Measurements from ENCODE around the gene POLN.

DNA sequence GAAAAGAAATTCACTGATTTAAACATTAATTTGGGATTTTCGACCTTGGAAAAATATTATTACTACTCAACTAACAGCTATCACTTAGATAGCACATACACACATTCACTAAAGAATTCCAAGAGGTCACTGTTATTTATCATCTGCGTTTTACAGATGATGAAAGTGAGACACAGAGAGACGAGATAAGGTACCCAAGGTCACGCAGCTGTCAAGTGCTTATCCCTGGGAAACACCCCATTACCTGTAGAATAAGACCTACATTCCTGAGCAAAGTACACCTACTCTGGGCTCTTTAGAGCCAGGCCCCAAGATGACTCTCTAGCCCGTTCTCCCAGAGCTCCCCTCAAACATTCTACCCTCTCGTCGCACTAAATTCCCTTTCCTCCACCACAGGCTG lies 48.6 kb downstream of the POLN start:
- no peak for TF ChIP-seq CREB1 (CRISPR knock-in tag; IDR thresholded peaks at IDR 0.05; ENCODE audit: low read depth)
- TF ChIP-seq, protein P1, sequence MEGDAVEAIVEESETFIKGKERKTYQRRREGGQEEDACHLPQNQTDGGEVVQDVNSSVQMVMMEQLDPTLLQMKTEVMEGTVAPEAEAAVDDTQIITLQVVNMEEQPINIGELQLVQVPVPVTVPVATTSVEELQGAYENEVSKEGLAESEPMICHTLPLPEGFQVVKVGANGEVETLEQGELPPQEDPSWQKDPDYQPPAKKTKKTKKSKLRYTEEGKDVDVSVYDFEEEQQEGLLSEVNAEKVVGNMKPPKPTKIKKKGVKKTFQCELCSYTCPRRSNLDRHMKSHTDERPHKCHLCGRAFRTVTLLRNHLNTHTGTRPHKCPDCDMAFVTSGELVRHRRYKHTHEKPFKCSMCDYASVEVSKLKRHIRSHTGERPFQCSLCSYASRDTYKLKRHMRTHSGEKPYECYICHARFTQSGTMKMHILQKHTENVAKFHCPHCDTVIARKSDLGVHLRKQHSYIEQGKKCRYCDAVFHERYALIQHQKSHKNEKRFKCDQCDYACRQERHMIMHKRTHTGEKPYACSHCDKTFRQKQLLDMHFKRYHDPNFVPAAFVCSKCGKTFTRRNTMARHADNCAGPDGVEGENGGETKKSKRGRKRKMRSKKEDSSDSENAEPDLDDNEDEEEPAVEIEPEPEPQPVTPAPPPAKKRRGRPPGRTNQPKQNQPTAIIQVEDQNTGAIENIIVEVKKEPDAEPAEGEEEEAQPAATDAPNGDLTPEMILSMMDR (conservative IDR thresholded peaks at IDR 0.05; ENCODE audit: low read depth in 2 of 2): no peak
- TF ChIP-seq, protein P2, sequence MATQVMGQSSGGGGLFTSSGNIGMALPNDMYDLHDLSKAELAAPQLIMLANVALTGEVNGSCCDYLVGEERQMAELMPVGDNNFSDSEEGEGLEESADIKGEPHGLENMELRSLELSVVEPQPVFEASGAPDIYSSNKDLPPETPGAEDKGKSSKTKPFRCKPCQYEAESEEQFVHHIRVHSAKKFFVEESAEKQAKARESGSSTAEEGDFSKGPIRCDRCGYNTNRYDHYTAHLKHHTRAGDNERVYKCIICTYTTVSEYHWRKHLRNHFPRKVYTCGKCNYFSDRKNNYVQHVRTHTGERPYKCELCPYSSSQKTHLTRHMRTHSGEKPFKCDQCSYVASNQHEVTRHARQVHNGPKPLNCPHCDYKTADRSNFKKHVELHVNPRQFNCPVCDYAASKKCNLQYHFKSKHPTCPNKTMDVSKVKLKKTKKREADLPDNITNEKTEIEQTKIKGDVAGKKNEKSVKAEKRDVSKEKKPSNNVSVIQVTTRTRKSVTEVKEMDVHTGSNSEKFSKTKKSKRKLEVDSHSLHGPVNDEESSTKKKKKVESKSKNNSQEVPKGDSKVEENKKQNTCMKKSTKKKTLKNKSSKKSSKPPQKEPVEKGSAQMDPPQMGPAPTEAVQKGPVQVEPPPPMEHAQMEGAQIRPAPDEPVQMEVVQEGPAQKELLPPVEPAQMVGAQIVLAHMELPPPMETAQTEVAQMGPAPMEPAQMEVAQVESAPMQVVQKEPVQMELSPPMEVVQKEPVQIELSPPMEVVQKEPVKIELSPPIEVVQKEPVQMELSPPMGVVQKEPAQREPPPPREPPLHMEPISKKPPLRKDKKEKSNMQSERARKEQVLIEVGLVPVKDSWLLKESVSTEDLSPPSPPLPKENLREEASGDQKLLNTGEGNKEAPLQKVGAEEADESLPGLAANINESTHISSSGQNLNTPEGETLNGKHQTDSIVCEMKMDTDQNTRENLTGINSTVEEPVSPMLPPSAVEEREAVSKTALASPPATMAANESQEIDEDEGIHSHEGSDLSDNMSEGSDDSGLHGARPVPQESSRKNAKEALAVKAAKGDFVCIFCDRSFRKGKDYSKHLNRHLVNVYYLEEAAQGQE (IDR thresholded peaks at IDR 0.05; ENCODE audit: unreplicated experiment): no peak
- no peak for TF ChIP-seq EZH2 (IDR thresholded peaks at IDR 0.05; ENCODE audit: low read depth, unreplicated experiment)
